Stomach smooth muscle (tissue), 2 donors: ENCODE results near the gene COL6A3.
A peak's percentile ranks its signal among the peaks of the same experiment; 100 is the strongest.
"Not testable (repeated sequence)": the region's sequence is repeated elsewhere in the genome, so short reads cannot be mapped to it uniquely, and the experiment has no call there.

Experiments
- H3K27ac ChIP-seq: one replicate; pipeline ENCODE4 v1.7.0; 2013; ENCODE audit warnings: mild to moderate bottlenecking, low read length, inconsistent platforms
- H3K27me3 ChIP-seq, 2 donors: one replicate each; pipeline ENCODE4 v1.7.0; 2013; ENCODE audit warnings: low read length in 2 of 2; ENCODE audit not compliant: insufficient read depth in 2 of 2, control insufficient read depth in 1 of 2
- H3K36me3 ChIP-seq, 2 donors: one replicate each; pipeline ENCODE4 v1.7.0; 2013; ENCODE audit warnings: low read length in 2 of 2; ENCODE audit not compliant: control insufficient read depth in 2 of 2, insufficient read depth in 2 of 2
- H3K4me1 ChIP-seq: one replicate; pipeline ENCODE4 v1.7.0; 2013; ENCODE audit warnings: low read length; ENCODE audit not compliant: control insufficient read depth, insufficient read depth
- H3K4me3 ChIP-seq, 2 donors: one replicate each; pipeline ENCODE4 v1.7.0; 2013; ENCODE audit warnings: low read length in 2 of 2
- H3K9ac ChIP-seq, 2 donors: one replicate each; pipeline ENCODE4 v1.7.0; 2013; ENCODE audit warnings: low read length in 2 of 2, mild to moderate bottlenecking in 1 of 2
- H3K9me3 ChIP-seq, 2 donors: one replicate each; pipeline ENCODE4 v1.7.0; 2013; ENCODE audit warnings: low read length in 2 of 2; ENCODE audit not compliant: control insufficient read depth in 2 of 2
- donor health status: healthy.
- donor health status: Pancreatic carcinoma.

The COL6A3 gene

GRCh38 chr2:237358721-237359517 is 55.0 kb downstream of the COL6A3 start:
- Histone ChIP-seq H3K36me3 (peaks cover 82 to 86% of the 10 kb centered on the region in 2 donors), H3K4me1 (peaks cover 52% of the 10 kb centered on the region), H3K9ac (no peak overlapping the region), H3K27me3 (no peaks in the 10 kb centered on the region), H3K4me3 (peak overlapping the region in 1 of 2 donors; percentile 29), H3K9me3 (no peaks in the 10 kb centered on the region), H3K27ac (peak overlapping the region; percentile 77)

GRCh38 chr2:237355701-237356100 is 58.3 kb downstream of the COL6A3 start:
- no peaks in the 10 kb centered on the region for H3K9me3 ChIP-seq
- H3K36me3 ChIP-seq = peaks cover 66 to 86% of the 10 kb centered on the region in 2 donors
- peaks cover 48% of the 10 kb centered on the region for H3K4me1 ChIP-seq
- H3K9ac ChIP-seq = no peak overlapping the region
- no peaks in the 10 kb centered on the region for H3K27me3 ChIP-seq
- H3K27ac ChIP-seq = peak overlapping the region; percentile 74
- no peak overlapping the region for H3K4me3 ChIP-seq

- Histone ChIP-seq H3K27me3 (no peaks in the 10 kb centered on the region), H3K9ac (no peak overlapping the region), H3K4me3 (no peak overlapping the region), H3K4me1 (peaks cover 44% of the 10 kb centered on the region), H3K9me3 (no peaks in the 10 kb centered on the region), H3K36me3 (peaks cover 66 to 83% of the 10 kb centered on the region in 2 donors), H3K27ac (peak overlapping the region; percentile 62)
Measured at GRCh38 chr2:237354892-237355291, 59.1 kb downstream of the COL6A3 start.

- H3K27ac ChIP-seq = peak overlapping the region; percentile 62
- not testable (repeated sequence) for H3K9ac ChIP-seq, H3K9me3 ChIP-seq, H3K27me3 ChIP-seq, H3K4me3 ChIP-seq
- peaks cover 64 to 78% of the 10 kb centered on the region in 2 donors for H3K36me3 ChIP-seq
- peaks cover 37% of the 10 kb centered on the region for H3K4me1 ChIP-seq
Measured at GRCh38 chr2:237354172-237354571, 59.8 kb downstream of the COL6A3 start.

GRCh38 chr2:237353215-237353614 is 60.7 kb downstream of the COL6A3 start:
- no peaks in the 10 kb centered on the region for H3K27me3 ChIP-seq
- no peaks in the 10 kb centered on the region for H3K9me3 ChIP-seq
- H3K36me3 ChIP-seq = peaks cover 64 to 75% of the 10 kb centered on the region in 2 donors
- peak overlapping the region; percentile 58 for H3K27ac ChIP-seq
- H3K4me1 ChIP-seq = peaks cover 36% of the 10 kb centered on the region
- H3K9ac ChIP-seq = no peak overlapping the region
- no peak overlapping the region for H3K4me3 ChIP-seq

- Histone ChIP-seq H3K4me1 (peaks cover 36% of the 10 kb centered on the region), H3K27me3 (no peaks in the 10 kb centered on the region), H3K9ac (no peak overlapping the region), H3K9me3 (no peaks in the 10 kb centered on the region), H3K27ac (peak overlapping the region; percentile 70), H3K4me3 (no peak overlapping the region), H3K36me3 (peaks cover 64 to 76% of the 10 kb centered on the region in 2 donors)
Measured at GRCh38 chr2:237352279-237352845, 61.6 kb downstream of the COL6A3 start.

GRCh38 chr2:237351796-237352195 is 62.2 kb downstream of the COL6A3 start:
- H3K36me3 ChIP-seq = peaks cover 64 to 76% of the 10 kb centered on the region in 2 donors
- H3K9ac ChIP-seq = no peak overlapping the region
- no peaks in the 10 kb centered on the region for H3K27me3 ChIP-seq
- H3K4me1 ChIP-seq = peaks cover 36% of the 10 kb centered on the region
- H3K27ac ChIP-seq = peak overlapping the region; percentile 70
- no peaks in the 10 kb centered on the region for H3K9me3 ChIP-seq
- H3K4me3 ChIP-seq = no peak overlapping the region

- H3K4me3 ChIP-seq = no peak overlapping the region
- peaks cover 36% of the 10 kb centered on the region for H3K4me1 ChIP-seq
- peak overlapping the region; percentile 78 for H3K27ac ChIP-seq
Measured at GRCh38 chr2:237351046-237351445, 62.9 kb downstream of the COL6A3 start.

GRCh38 chr2:237350597-237350996 is 63.4 kb downstream of the COL6A3 start:
- H3K4me1 ChIP-seq = peaks cover 34% of the 10 kb centered on the region
- no peaks in the 10 kb centered on the region for H3K27me3 ChIP-seq
- H3K9me3 ChIP-seq = no peaks in the 10 kb centered on the region
- H3K27ac ChIP-seq = peak overlapping the region; percentile 78
- H3K9ac ChIP-seq = no peak overlapping the region
- no peak overlapping the region for H3K4me3 ChIP-seq
- H3K36me3 ChIP-seq = peaks cover 67 to 82% of the 10 kb centered on the region in 2 donors

More at GRCh38 chr2:237351046-237351445, 62.9 kb downstream of the COL6A3 start:
- Histone ChIP-seq H3K36me3 (peaks cover 67 to 80% of the 10 kb centered on the region in 2 donors), H3K27me3 (no peaks in the 10 kb centered on the region), H3K9me3 (no peaks in the 10 kb centered on the region), H3K9ac (no peak overlapping the region)

GRCh38 chr2:237350070-237350469 is 63.9 kb downstream of the COL6A3 start:
- H3K36me3 ChIP-seq = peaks cover 67 to 82% of the 10 kb centered on the region in 2 donors
- no peaks in the 10 kb centered on the region for H3K27me3 ChIP-seq
- H3K4me3 ChIP-seq = no peak overlapping the region
- peaks cover 29% of the 10 kb centered on the region for H3K4me1 ChIP-seq
- no peaks in the 10 kb centered on the region for H3K9me3 ChIP-seq
- H3K9ac ChIP-seq = no peak overlapping the region
- peak overlapping the region; percentile 78 for H3K27ac ChIP-seq
